NCI-H510A (cell line): Measurements from ENCODE around the gene KLHDC7B.
A peak's percentile ranks its signal among the peaks of the same experiment; 100 is the strongest.
"Not testable (repeated sequence)": the region's sequence is repeated elsewhere in the genome, so short reads cannot be mapped to it uniquely, and the experiment has no call there.

Experiments used
- DNase-seq: peaks from one replicate; lab custom pipeline; 2025; lab: John Stamatoyannopoulos, UW

Gene KLHDC7B

GRCh38 chr22:50529897-50530579 is 15.7 kb upstream of the KLHDC7B start, which contains the start of gene TYMP:
TSS of gene TYMP (minus strand) at chr22:50530012. CDS start at chr22:50529709, 303 bp downstream.
- DNase-seq = no peak

GRCh38 chr22:50530580-50530876 is 15.2 kb upstream of the KLHDC7B start:
- no peak for DNase-seq

- DNase-seq = peak; percentile 42
Measured at GRCh38 chr22:50530877-50531545, 14.7 kb upstream of the KLHDC7B start.

GRCh38 chr22:50531546-50531961 is 14.1 kb upstream of the KLHDC7B start:
- no peak for DNase-seq

- no peak for DNase-seq
Measured at GRCh38 chr22:50531962-50532674, 13.6 kb upstream of the KLHDC7B start.

GRCh38 chr22:50532824-50533796 is 12.6 kb upstream of the KLHDC7B start:
- DNase-seq = no peak

GRCh38 chr22:50533856-50534711 is 11.6 kb upstream of the KLHDC7B start:
- DNase-seq = not testable (repeated sequence)

- DNase-seq = no peak
Measured at GRCh38 chr22:50535113-50535512, 10.6 kb upstream of the KLHDC7B start.

- no peak for DNase-seq
Measured at GRCh38 chr22:50536226-50536625, 9.5 kb upstream of the KLHDC7B start.

GRCh38 chr22:50537765-50538164 is 7.9 kb upstream of the KLHDC7B start:
- no peak for DNase-seq

- no peak for DNase-seq
Measured at GRCh38 chr22:50540381-50540780, 5.3 kb upstream of the KLHDC7B start.

GRCh38 chr22:50541667-50542026 is 4.1 kb upstream of the KLHDC7B start:
- not testable (repeated sequence) for DNase-seq

GRCh38 chr22:50542416-50542927 is 3.2 kb upstream of the KLHDC7B start:
- DNase-seq = no peak

GRCh38 chr22:50544078-50544745 is 1.5 kb upstream of the KLHDC7B start:
- peak; percentile 52 for DNase-seq

- no peak for DNase-seq
Measured at GRCh38 chr22:50544746-50545253, 899 bp upstream of the KLHDC7B start.

- no peak for DNase-seq
Measured at GRCh38 chr22:50546326-50547262, 895 bp downstream of the KLHDC7B start.

- no peak for DNase-seq
Measured at GRCh38 chr22:50547263-50547985, 1.7 kb downstream of the KLHDC7B start.
